Smooth muscle cell (in vitro differentiated cells): ENCODE data around the gene CYB5R2. TPM values are rescaled to one million over a fixed set of nuclear protein-coding genes. Genes with fewer than 3 reads are reported as not detected.

Source experiments
- DNase-seq: peaks from one replicate; lab custom pipeline; 2025; ENCODE audit not compliant: unreplicated experiment; lab: John Stamatoyannopoulos, UW
- H2AFZ ChIP-seq: fragments of 200-600 bp; sonication (generic); 2 replicates; pipeline ENCODE4 v1.6.0; 2016; ENCODE audit warnings: antibody characterized with exemption, low read depth, mild to moderate bottlenecking
- H3F3A ChIP-seq: fragments of 200-600 bp; sonication (generic); 2 replicates; pipeline ENCODE4 v1.6.0; 2017; ENCODE audit warnings: antibody characterized with exemption, low read depth
- H3K27ac ChIP-seq: fragments of 200-600 bp; sonication (generic); 2 replicates; pipeline ENCODE4 v1.5.1; 2016; ENCODE audit warnings: low read depth, mild to moderate bottlenecking
- H3K27me3 ChIP-seq: fragments of 200-600 bp; sonication (generic); 2 replicates; pipeline ENCODE4 v1.6.1; 2016; ENCODE audit warnings: low read depth, mild to moderate bottlenecking
- H3K36me3 ChIP-seq: fragments of 200-600 bp; sonication (generic); 2 replicates; pipeline ENCODE4 v1.5.1; 2016; ENCODE audit warnings: low read depth
- H3K4me1 ChIP-seq: fragments of 200-600 bp; sonication (generic); 2 replicates; pipeline ENCODE4 v1.5.1; 2016; ENCODE audit warnings: low read depth
- H3K4me2 ChIP-seq: fragments of 200-600 bp; sonication (generic); 2 replicates; pipeline ENCODE4 v1.6.0; 2016; ENCODE audit warnings: mild to moderate bottlenecking
- H3K4me3 ChIP-seq: fragments of 200-600 bp; sonication (generic); 2 replicates; pipeline ENCODE4 v1.5.1; 2016; ENCODE audit warnings: mild to moderate bottlenecking
- H3K79me2 ChIP-seq: fragments of 200-600 bp; sonication (generic); 2 replicates; pipeline ENCODE4 v1.6.0; 2016; ENCODE audit warnings: low read depth, mild to moderate bottlenecking
- H3K9ac ChIP-seq: fragments of 200-600 bp; sonication (generic); 2 replicates; pipeline ENCODE4 v1.6.0; 2016; ENCODE audit warnings: low read depth
- H3K9me3 ChIP-seq: fragments of 200-600 bp; sonication (generic); replicated peaks from 2 replicates; pipeline ENCODE4 v1.5.1; 2016; ENCODE audit warnings: low read depth
- H4K20me1 ChIP-seq: fragments of 200-600 bp; sonication (generic); 2 replicates; pipeline ENCODE4 v1.6.0; 2016; ENCODE audit warnings: low read depth
- WGBS: methylation state at CpG from one replicate; pipeline ENCODE4 v1.1.7; 2016; ENCODE audit warnings: low lambda C conversion rate; 5-methylcytosine and 5-hydroxymethylcytosine counted together
- polyA plus RNA-seq: library from polyadenylated mRNA; unstranded; fragments of >200 nt; fragmentation: Nextera tagmentation; extraction: Ambion mirVana; gene quantifications from 2 replicates; pipeline ENCODE4 v1.2.1, GENCODE V29; 2016
- total RNA-seq: library from RNA; depleted of rRNA; stranded (reverse); fragments of >200 nt; gene quantifications from 2 replicates; pipeline ENCODE4 v1.2.3, GENCODE V29; 2014
- TF ChIP-seq, protein P1 (sequence below): fragments of 200-600 bp; sonication (generic); IDR thresholded peaks from 2 replicates; pipeline ENCODE4 v1.5.1; 2017; ENCODE audit warnings: borderline replicate concordance, mild to moderate bottlenecking, antibody characterized with exemption; ENCODE audit not compliant: insufficient read depth, poor library complexity, severe bottlenecking

Gene CYB5R2
- total and polyA plus RNA-seq, 2 experiments from 2014 or later: 32.4 to 45.1 TPM

DNA sequence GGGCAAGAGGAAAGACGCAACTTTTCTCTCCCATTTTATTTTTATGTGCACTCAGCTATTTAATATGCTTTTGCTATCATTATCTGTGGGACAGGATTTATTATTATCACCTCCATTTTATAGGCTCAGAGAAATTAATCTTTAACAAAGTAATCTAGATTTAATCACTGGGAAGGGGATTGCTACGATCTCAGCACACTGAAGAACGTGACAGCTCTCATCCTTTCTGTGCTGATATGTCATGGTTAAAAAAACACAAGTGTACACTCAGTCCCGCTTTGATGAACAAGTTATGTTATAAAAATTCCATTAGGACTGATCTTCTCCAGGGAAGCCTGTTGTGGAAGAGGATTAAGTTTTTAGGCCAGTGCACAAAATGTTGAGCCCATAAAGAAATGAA lies 37.6 kb downstream of the CYB5R2 start:
- Histone ChIP-seq H3F3A (no peaks in the 10 kb centered on the region), H3K27ac (no peak overlapping the region), H2AFZ (no peak overlapping the region), H3K4me1 (no peaks in the 10 kb centered on the region), H3K4me2 (no peak overlapping the region), H4K20me1 (no peaks in the 10 kb centered on the region), H3K27me3 (no peaks in the 10 kb centered on the region), H3K4me3 (no peak overlapping the region), H3K9ac (no peak overlapping the region), H3K36me3 (no peaks in the 10 kb centered on the region), H3K79me2 (no peaks in the 10 kb centered on the region), H3K9me3 (no peaks in the 10 kb centered on the region)
- 94% methylated on average over 4 of the region's 4 CpGs for WGBS
- TF ChIP-seq, protein P1, sequence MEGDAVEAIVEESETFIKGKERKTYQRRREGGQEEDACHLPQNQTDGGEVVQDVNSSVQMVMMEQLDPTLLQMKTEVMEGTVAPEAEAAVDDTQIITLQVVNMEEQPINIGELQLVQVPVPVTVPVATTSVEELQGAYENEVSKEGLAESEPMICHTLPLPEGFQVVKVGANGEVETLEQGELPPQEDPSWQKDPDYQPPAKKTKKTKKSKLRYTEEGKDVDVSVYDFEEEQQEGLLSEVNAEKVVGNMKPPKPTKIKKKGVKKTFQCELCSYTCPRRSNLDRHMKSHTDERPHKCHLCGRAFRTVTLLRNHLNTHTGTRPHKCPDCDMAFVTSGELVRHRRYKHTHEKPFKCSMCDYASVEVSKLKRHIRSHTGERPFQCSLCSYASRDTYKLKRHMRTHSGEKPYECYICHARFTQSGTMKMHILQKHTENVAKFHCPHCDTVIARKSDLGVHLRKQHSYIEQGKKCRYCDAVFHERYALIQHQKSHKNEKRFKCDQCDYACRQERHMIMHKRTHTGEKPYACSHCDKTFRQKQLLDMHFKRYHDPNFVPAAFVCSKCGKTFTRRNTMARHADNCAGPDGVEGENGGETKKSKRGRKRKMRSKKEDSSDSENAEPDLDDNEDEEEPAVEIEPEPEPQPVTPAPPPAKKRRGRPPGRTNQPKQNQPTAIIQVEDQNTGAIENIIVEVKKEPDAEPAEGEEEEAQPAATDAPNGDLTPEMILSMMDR: no peak
- no peak for DNase-seq

DNA sequence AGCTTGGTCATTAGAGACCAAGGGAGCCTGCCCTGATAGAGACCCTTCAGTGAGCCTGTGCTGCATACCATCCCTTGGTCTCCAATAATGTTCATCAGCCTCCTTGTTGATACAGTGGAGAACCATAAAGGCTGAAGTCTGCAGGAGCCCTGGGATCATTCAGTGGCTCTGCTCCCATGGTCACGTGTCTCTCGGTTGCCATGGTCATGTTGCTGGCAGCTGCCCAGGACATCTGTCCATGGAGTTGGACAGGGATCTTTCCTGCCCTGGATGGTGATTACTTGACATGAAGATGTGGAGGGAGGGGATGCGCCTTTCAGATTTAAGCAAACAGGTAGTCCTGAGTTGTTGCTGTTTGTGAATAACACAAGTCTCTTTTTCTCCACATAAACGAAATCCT lies 38.2 kb downstream of the CYB5R2 start:
- TF ChIP-seq, protein P1: no peak
- WGBS: 96% methylated on average over 4 of the region's 4 CpGs
- no peaks in the 10 kb centered on the region for H3K9me3 ChIP-seq

DNA sequence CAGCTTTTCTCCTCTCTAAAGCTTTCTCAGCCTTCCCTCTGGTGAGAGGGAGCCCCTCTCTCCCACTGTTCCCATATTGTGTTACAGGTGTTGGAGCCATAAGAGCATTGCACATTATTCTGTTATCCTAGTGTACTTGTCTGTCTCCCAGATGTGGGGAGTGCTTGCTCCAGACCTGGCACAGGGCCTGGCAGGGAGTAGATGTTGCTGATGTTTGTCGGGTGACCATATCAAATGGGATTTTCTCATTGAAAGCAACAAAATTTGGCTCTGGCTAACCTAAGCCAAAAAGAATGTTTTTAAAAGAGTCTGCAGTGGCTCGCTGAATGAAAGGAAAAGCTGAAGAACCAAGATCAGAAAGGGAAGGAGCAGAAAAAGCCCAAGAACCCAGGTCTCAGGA lies 41.1 kb downstream of the CYB5R2 start:
- H3K4me2 ChIP-seq: no peak overlapping the region
- 100% methylated on average over 2 of the region's 2 CpGs for WGBS
- DNase-seq: no peak

More for the DNA sequence above, 38.2 kb downstream of the CYB5R2 start:
- H3K36me3 ChIP-seq: no peaks in the 10 kb centered on the region
- no peaks in the 10 kb centered on the region for H4K20me1 ChIP-seq
- H3K79me2 ChIP-seq: no peaks in the 10 kb centered on the region
- DNase-seq: no peak
- H3K4me2 ChIP-seq: no peak overlapping the region
- no peak overlapping the region for H3K9ac ChIP-seq
- no peak overlapping the region for H3K27ac ChIP-seq
- no peaks in the 10 kb centered on the region for H3K4me1 ChIP-seq
- H3K27me3 ChIP-seq: no peaks in the 10 kb centered on the region
- H2AFZ ChIP-seq: no peak overlapping the region
- H3K4me3 ChIP-seq: no peak overlapping the region
- no peaks in the 10 kb centered on the region for H3F3A ChIP-seq

DNA sequence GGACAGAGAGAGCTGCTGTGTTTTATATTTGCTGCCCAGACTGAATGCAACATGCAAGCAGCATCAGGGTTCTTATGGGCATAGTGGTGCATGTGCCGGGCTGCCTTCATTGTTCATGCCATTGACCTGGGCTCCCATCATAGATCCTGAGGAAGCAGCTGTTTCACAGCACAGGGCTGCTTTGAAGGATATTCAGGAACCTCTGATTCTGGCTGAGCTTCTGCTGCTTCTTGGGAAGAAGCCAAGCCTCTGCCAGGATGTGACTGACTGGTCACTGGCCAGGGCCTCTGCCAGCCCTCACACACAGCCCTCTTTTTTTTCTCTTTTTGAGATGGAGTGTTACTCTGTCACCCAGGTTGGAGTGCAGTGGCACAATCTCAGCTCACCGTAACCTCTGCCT lies 43.3 kb downstream of the CYB5R2 start:
- TF ChIP-seq, protein P1: no peak
- no peak for DNase-seq
- H4K20me1 ChIP-seq: no peaks in the 10 kb centered on the region
- H3K4me3 ChIP-seq: no peak overlapping the region
- WGBS: 100% methylated on average over 2 of the region's 2 CpGs
- no peaks in the 10 kb centered on the region for H3K9me3 ChIP-seq
- no peak overlapping the region for H3K4me2 ChIP-seq
- H3F3A ChIP-seq: no peaks in the 10 kb centered on the region
- H3K36me3 ChIP-seq: no peaks in the 10 kb centered on the region
- no peaks in the 10 kb centered on the region for H3K4me1 ChIP-seq
- H2AFZ ChIP-seq: no peak overlapping the region
- H3K27ac ChIP-seq: no peak overlapping the region
- H3K9ac ChIP-seq: no peak overlapping the region
- no peaks in the 10 kb centered on the region for H3K27me3 ChIP-seq
- no peaks in the 10 kb centered on the region for H3K79me2 ChIP-seq

More for the DNA sequence above, 41.1 kb downstream of the CYB5R2 start:
- Histone ChIP-seq H3K79me2 (no peaks in the 10 kb centered on the region), H3K27ac (no peak overlapping the region), H3K9me3 (no peaks in the 10 kb centered on the region), H2AFZ (no peak overlapping the region), H3K4me1 (no peaks in the 10 kb centered on the region), H3F3A (no peaks in the 10 kb centered on the region), H3K27me3 (no peaks in the 10 kb centered on the region), H3K36me3 (no peaks in the 10 kb centered on the region), H3K9ac (no peak overlapping the region), H4K20me1 (no peaks in the 10 kb centered on the region), H3K4me3 (no peak overlapping the region)
- TF ChIP-seq, protein P1: no peak
